Measurements from ENCODE around the gene LSM4. TPM values are rescaled to one million over a fixed set of nuclear protein-coding genes. Genes with fewer than 3 reads are reported as not detected.

LSM4 gene
- total RNA-seq, 2 donors from 2014 or later, result 153 to 223 TPM

DNA sequence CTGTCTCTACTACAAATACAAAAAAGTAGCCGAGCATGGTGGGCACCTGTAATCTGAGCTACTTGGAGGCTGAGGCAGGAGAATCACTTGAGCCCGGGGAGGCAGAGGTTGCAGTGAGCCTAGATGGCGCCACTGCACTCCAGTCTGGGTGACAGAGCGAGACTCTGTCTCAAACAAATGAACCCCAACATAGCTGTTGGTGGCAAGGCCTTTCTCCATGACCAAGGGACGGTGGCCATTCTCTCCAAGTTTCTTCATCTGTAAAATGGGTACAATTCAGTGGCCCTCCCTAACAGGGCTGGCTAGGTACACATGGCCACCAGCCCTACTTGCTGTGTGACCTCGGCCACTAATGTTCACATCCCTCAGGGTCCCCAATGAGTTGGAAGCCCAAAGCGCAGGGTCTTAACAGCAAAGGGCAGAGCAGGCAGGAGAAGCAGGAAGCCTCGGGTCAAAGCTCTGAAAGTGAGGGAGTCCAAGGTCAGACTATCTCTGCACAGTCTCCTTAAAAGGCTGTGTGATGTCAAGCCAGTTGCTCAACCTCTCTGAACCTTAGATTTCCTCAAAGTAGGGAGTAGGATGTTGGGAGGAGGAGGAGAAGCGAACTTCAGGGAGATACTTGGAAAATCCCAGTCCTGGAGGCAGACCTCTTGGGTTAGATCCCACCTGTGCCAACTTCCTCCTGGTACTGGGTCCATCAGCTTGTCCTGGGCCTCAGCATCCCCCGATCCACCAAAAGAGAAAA, 44.2 kb downstream of the LSM4 start:
- H3K4me1 Mint-ChIP-seq (ENCODE audit: low read depth in 2 of 2), result peaks cover 24 to 26% of the 10 kb centered on the region in 2 donors
- DNase-seq (ENCODE audit: low spot score), result no peak
- H3K36me3 Mint-ChIP-seq, result peaks cover 11% of the 10 kb centered on the region
- ATAC-seq, result no peak
- H3K27ac Mint-ChIP-seq, result peak overlapping the region; percentile 94 to 98
- H3K4me3 Mint-ChIP-seq, result peak overlapping the region; percentile 94
- H3K27me3 Mint-ChIP-seq, result no peaks in the 10 kb centered on the region
- no peaks in the 10 kb centered on the region for H3K9me3 Mint-ChIP-seq

DNA sequence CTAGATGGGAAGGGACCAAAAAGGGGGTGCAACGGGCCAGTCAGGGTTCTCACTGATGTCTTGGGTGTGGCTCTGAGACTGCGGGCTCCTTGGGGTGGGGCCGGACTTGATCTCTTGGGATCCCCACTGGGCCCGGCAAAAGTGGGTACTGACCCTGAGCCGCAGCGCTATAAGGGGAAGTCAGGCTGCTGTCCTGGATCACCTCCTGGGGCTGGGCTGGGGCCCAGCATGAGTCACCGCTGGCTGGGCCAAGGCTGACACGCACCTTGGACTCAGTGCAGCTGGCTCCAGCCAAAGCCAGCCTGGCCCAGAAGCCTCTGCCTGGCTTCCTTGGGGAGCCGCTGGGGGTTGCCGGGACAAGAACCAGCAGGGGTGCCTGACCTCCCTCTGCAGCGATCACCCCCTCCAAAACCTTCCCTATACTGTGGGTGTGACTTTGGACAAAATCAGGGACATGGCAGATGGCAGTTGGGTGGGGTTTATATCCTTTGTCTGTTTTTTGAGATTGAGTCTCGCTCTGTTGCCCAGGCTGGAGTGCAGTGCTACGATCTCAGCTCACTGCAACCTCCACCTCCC, 48.0 kb downstream of the LSM4 start:
- H3K36me3 Mint-ChIP-seq, result peaks cover 9% of the 10 kb centered on the region
- no peak for ATAC-seq
- H3K9me3 Mint-ChIP-seq, result no peaks in the 10 kb centered on the region
- no peaks in the 10 kb centered on the region for H3K27me3 Mint-ChIP-seq
- H3K4me1 Mint-ChIP-seq (ENCODE audit: low read depth in 2 of 2), result peaks cover 14 to 15% of the 10 kb centered on the region in 2 donors
- no peak overlapping the region for H3K27ac Mint-ChIP-seq
- H3K4me3 Mint-ChIP-seq, result no peak overlapping the region
- no peak for DNase-seq (ENCODE audit: low spot score)

DNA sequence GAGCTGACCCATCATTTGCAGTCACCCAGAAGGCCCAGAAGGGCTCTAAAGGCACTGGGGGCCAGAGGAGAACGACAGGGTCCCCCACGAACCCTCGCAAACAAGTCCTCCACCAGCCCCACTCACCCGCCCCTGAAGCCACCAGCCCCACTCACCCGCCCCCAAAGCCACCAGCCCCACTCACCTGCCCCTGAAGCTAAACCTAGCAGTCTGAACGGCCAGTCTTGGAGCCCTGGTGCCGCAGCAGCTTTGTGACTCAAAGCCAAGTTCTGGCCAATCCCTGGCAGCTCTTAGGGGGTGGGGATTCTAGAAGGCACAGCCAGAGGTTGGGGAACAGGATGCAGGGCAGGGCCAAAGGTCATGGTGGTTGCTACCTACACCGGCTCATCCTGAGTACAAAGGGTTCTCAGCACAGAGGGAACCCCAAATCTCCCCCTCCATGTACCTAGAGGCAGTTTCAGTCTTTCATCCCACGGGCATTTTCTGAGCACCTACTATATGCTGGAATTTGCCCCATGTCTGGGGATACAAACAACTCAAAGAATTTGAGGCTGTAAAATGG, 48.6 kb downstream of the LSM4 start, which contains the start of gene IQCN:
IQCN (minus strand) TSS at position 234 of the 562 bp plus-strand sequence. CDS start 4,974 bp downstream, outside the sequence.
- H3K27ac Mint-ChIP-seq, result no peak within 1 kb of the TSS
- no peak within 1 kb of the TSS for H3K4me3 Mint-ChIP-seq
- no peaks in the 10 kb centered on the region for H3K9me3 Mint-ChIP-seq
- ATAC-seq (peak in 1 of 2 donors; percentile 8), DNase-seq (ENCODE audit: low spot score) (no peak)
- peaks cover 3% of the 10 kb centered on the region for H3K36me3 Mint-ChIP-seq
- H3K4me1 Mint-ChIP-seq (ENCODE audit: low read depth in 2 of 2), result peaks cover 8 to 9% of the 10 kb centered on the region in 2 donors
- no peaks in the 10 kb centered on the region for H3K27me3 Mint-ChIP-seq

DNA sequence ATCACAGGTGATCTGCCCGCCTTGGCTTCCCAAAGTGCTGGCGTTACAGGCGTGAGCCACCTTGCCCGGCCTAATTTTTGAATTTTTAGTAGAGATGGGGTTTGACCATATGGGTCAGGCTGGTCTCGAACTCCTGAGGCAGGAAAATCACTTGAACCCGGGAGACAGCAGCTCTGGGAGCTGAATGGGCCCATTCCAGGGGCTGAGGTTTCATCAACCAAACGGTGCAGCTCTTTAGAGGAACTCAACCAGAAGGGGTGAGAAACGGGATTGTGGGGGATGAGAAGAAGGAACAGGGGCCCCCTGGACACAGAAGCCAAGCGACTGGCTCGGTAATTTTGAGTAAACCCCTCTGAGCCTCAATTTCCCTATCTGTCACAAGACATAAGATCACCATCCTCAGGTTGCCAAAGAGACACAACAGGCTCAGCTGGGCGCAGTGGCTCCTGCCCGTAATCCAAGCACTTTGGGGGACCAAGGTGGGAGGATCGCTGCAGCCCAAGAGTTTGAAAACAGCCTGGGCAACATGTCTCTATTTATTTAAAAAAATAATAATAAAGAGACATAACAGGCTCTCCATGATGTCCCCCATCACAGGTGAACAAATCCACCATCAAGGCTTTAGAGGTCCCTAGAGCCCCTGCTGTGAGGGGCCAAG, 49.2 kb downstream of the LSM4 start:
- no peaks in the 10 kb centered on the region for H3K36me3 Mint-ChIP-seq
- no peak for DNase-seq (ENCODE audit: low spot score)
- H3K27ac Mint-ChIP-seq, result no peak overlapping the region
- no peak overlapping the region for H3K4me3 Mint-ChIP-seq
- no peaks in the 10 kb centered on the region for H3K27me3 Mint-ChIP-seq
- peaks cover 3 to 6% of the 10 kb centered on the region in 2 donors for H3K4me1 Mint-ChIP-seq (ENCODE audit: low read depth in 2 of 2)
- H3K9me3 Mint-ChIP-seq, result no peaks in the 10 kb centered on the region
- no peak for ATAC-seq

DNA sequence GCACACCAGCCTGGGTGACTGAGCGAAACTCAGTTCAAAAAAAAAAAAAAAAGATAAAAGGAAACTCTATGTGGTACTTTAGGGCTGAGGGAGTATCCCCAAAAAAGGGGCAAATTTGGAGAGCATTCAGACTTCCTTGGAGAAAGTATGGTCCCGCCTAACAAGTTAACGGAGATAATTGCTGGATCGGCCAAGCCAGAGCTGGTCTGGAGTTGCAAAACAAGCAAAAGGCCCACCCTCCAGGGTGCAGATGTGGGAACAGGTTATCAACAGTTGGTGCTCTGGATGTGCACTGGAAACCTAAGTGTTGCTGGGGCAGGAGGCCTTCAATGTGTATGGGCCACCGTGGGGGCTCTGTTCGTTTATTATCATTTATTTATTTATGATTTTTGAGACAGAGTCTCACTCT, 51.4 kb downstream of the LSM4 start:
- ATAC-seq (no peak), DNase-seq (ENCODE audit: low spot score) (no peak)
- no peak overlapping the region for H3K4me3 Mint-ChIP-seq
- no peaks in the 10 kb centered on the region for H3K9me3 Mint-ChIP-seq
- H3K27ac Mint-ChIP-seq, result no peak overlapping the region
- H3K36me3 Mint-ChIP-seq, result no peaks in the 10 kb centered on the region
- no peaks in the 10 kb centered on the region for H3K27me3 Mint-ChIP-seq
- H3K4me1 Mint-ChIP-seq (ENCODE audit: low read depth in 2 of 2), result peaks cover 0 to 3% of the 10 kb centered on the region in 2 donors

DNA sequence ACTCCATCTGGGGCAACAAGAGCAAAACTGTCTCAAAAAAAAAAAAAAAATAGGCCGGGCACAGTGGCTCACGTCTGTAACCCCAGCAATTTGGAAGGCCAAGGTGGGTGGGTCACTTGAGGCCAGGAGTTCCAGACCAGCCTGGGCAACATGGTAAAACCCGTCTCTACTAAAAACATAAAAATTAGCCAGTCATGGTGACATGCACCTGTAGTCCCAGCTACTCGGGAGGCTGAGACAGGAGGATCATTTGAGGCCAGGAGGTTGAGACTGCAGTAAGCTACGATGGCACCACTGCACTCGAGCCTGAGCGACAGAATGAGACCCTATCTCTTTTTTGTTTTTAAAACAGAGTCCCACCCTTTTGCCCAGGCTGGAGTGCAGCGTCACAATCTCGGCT, 52.5 kb downstream of the LSM4 start:
- Mint-ChIP-seq H3K36me3 (no peaks in the 10 kb centered on the region), H3K9me3 (no peaks in the 10 kb centered on the region), H3K4me3 (no peak overlapping the region), H3K4me1 (ENCODE audit: low read depth in 2 of 2) (peaks cover 0 to 6% of the 10 kb centered on the region in 2 donors), H3K27me3 (no peaks in the 10 kb centered on the region), H3K27ac (no peak overlapping the region)
- ATAC-seq (no peak), DNase-seq (ENCODE audit: low spot score) (no peak)

DNA sequence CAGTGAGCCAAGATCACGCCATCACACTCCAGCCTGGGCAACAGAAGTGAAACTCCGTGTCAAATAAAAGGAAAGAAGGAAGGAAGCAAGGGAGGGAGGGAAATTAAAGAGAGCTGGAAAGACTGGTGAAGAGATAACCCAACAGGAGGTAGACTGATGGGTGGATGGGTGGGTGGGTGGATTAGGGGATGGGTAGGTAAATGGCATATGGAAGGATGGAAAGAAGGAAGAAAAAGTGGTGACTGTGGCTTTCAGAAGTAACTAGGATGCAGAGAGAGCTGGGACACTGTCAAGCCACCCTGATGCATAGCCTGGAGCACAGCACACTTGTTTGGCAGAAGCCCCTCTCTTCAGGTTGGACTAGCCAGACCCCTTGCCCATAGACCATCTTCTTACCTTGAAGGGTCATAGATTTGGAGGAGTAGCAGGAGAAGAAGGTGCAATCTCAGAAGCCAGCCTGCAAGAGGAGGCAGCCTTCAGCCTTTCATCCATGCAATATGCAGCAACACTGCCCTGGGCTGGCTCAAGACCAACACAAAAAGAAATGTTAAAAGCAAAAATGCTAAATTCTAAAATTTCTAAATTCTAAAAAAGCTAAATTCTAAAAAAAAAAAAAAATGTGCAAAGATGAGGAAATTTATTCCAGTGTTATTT, 53.7 kb downstream of the LSM4 start:
- H3K4me1 Mint-ChIP-seq (ENCODE audit: low read depth in 2 of 2), result peaks cover 0 to 6% of the 10 kb centered on the region in 2 donors
- H3K27me3 Mint-ChIP-seq, result no peaks in the 10 kb centered on the region
- no peaks in the 10 kb centered on the region for H3K36me3 Mint-ChIP-seq
- no peak for ATAC-seq
- H3K27ac Mint-ChIP-seq, result no peak overlapping the region
- H3K9me3 Mint-ChIP-seq, result no peaks in the 10 kb centered on the region
- no peak for DNase-seq (ENCODE audit: low spot score)
- H3K4me3 Mint-ChIP-seq, result no peak overlapping the region

DNA sequence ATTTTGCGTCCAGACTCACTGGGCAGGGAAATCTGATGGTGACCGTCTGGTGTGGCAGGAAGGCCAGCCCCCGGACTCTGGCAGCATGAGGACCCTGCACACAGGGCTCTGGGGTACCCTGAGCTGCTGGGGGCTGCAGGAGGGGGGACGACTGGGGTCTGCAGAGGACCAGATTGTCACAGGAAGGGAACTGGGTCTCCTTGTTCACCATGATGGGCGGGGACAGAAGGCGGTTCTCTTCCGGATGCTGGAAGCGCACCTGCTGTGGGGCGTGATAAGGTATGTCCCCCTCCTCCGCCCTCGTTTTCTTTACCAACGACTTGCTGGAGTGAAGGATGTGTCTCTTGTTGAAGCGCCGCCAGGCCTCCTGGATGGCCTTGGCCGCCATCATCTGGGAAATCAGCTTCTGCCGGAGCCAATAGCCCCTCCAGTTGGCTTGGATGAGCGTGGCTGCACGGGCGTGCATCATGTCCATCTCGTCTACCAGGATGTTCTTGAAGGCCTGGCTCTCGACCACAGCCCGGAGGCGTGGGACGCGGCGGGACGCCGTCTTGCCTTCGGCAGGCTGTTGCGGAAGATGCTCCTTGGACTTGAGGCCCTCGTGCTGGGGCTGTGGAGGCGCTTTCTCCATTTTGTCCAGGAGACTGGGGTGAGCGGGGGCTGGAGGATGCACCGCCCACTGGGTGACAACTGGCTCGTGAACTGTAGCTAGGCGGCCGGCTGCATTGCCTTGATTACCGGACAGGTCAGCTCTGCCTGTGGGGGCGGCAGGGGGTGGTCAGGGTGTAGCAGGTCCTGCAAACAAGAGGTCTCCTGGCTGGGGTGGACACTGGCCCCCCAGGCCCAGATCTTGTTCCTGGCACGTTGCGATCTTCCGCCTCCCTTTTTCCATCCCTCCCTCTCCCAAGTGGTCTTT, 55.8 kb downstream of the LSM4 start:
- ATAC-seq (no peak), DNase-seq (ENCODE audit: low spot score) (no peak)
- H3K9me3 Mint-ChIP-seq, result no peaks in the 10 kb centered on the region
- H3K27me3 Mint-ChIP-seq, result no peaks in the 10 kb centered on the region
- no peaks in the 10 kb centered on the region for H3K36me3 Mint-ChIP-seq
- H3K4me1 Mint-ChIP-seq (ENCODE audit: low read depth in 2 of 2), result peaks cover 0 to 6% of the 10 kb centered on the region in 2 donors
- H3K4me3 Mint-ChIP-seq, result no peak overlapping the region
- no peak overlapping the region for H3K27ac Mint-ChIP-seq

DNA sequence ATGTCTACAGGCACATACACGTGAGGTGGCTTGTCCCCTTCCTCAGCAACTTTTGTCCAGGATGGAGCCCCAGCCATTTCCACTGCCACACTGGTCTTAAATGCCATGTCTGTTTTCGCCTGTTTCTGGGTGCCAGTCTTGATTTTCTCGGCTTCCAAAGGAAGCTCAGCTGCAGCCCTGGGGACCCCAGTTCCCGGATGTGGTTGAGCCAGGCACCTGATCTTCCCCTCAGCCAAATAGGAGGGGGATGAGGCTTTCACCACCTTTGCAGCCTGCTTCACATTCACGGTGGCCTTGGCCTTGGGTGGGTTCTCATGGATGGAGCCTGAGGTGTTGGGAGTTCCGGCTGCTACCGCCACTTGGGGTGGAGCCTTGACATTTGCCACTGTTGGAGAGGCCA, 57.3 kb downstream of the LSM4 start:
- DNase-seq (ENCODE audit: low spot score) (no peak), ATAC-seq (no peak)
- Mint-ChIP-seq H3K27ac (no peak overlapping the region), H3K4me1 (ENCODE audit: low read depth in 2 of 2) (peaks cover 0 to 10% of the 10 kb centered on the region in 2 donors), H3K36me3 (no peaks in the 10 kb centered on the region), H3K4me3 (no peak overlapping the region), H3K9me3 (no peaks in the 10 kb centered on the region), H3K27me3 (no peaks in the 10 kb centered on the region)

DNA sequence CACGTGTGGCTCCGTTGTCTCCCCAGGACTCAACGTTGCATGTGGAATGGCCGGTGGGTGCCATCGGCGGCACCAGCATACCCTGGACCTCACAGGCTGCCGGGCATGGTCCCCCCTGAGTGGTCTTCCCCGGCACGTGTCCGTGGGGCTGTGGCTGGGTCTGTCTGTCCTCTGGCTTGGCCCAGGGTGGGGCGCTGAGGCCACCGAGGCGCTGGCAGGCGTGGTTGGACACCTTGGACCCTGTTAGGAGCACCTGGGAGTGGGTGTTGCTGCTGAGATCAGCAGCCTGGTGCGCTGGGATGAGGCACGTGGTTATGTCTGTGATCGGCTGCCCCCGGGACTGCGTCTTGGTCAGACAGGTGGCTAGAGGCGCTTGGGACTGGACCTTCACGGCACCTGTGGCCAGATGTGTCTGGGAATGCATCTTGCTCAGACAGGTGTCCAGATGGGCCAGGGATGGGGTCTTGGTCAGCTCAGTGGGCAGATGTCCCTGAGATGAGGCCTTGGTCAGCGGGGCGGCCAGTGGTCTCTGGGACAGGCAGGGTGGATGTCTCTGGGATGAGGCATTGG, 57.8 kb downstream of the LSM4 start:
- Mint-ChIP-seq H3K36me3 (no peaks in the 10 kb centered on the region), H3K9me3 (no peaks in the 10 kb centered on the region), H3K27me3 (no peaks in the 10 kb centered on the region), H3K27ac (no peak overlapping the region), H3K4me1 (ENCODE audit: low read depth in 2 of 2) (peaks cover 0 to 10% of the 10 kb centered on the region in 2 donors), H3K4me3 (no peak overlapping the region)
- ATAC-seq (no peak), DNase-seq (ENCODE audit: low spot score) (no peak)

DNA sequence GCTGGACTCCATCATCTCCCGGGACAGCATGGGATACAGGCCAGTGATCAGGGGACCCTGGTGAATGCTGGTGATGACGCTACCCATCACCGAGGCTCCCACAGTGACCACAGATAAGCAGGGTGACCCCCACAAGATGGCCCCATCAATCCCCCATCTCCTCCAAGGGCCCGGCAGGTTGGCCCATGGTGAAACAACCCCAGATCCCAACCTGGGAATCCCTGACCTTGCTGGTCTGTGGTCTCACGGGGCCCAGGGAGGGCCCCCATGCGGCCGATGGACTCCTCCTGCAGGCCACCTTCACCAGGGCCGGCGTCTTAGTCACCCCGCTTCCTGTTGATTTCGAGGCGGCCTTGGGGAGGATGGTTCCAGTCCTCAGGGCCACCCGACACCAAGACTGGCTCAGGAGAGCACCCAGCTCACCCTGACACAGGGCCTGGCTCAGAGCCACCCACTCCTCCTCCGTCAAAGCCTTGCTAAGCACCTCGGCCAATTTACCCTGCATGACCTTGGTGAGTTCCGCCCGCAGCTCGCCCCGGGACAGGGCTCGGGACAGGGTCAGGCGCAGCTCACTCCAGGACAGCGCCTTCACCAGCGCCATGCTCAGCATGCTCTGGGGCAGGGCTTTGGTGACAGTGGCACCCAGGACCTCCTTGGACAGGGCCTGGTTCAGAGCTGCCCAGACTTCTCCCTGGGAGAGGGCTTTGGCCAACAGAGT, 58.6 kb downstream of the LSM4 start:
- H3K4me1 Mint-ChIP-seq (ENCODE audit: low read depth in 2 of 2), result peaks cover 0 to 10% of the 10 kb centered on the region in 2 donors
- H3K36me3 Mint-ChIP-seq, result no peaks in the 10 kb centered on the region
- ATAC-seq, result no peak
- H3K27ac Mint-ChIP-seq, result no peak overlapping the region
- no peak overlapping the region for H3K4me3 Mint-ChIP-seq
- DNase-seq (ENCODE audit: low spot score), result no peak
- H3K27me3 Mint-ChIP-seq, result no peaks in the 10 kb centered on the region
- no peaks in the 10 kb centered on the region for H3K9me3 Mint-ChIP-seq
